ACC112 (cell line): Measurements from ENCODE around the gene LMCD1.

ENCODE experiments used
- H2AFZ ChIP-seq: fragments of 200-600 bp; sonication (generic); one replicate; pipeline ENCODE4 v1.6.0; 2017; ENCODE audit warnings: antibody characterized with exemption, low read length; ENCODE audit not compliant: unreplicated experiment
- H3K27ac ChIP-seq: fragments of 200-600 bp; sonication (generic); 2 replicates; pipeline ENCODE4 v1.5.1; 2014; ENCODE audit warnings: low read depth, mild to moderate bottlenecking, antibody characterized with exemption, low read length, moderate library complexity
- H3K27me3 ChIP-seq: fragments of 200-600 bp; sonication (generic); 2 replicates; pipeline ENCODE4 v1.6.1; 2014; ENCODE audit warnings: mild to moderate bottlenecking, antibody characterized with exemption, low read length, moderate library complexity, mixed read lengths; ENCODE audit not compliant: insufficient read depth
- H3K36me3 ChIP-seq: fragments of 200-600 bp; sonication (generic); 2 replicates; pipeline ENCODE4 v1.6.1; 2016; ENCODE audit warnings: mild to moderate bottlenecking, antibody characterized with exemption, low read length, moderate library complexity, mixed read lengths; ENCODE audit not compliant: insufficient read depth
- H3K4me1 ChIP-seq: fragments of 200-600 bp; sonication (generic); one replicate; pipeline ENCODE4 v1.6.1; 2016; ENCODE audit warnings: low read length, mixed read lengths; ENCODE audit not compliant: insufficient read depth, unreplicated experiment, control insufficient read depth
- H3K4me3 ChIP-seq: fragments of 200-600 bp; sonication (generic); 2 replicates; pipeline ENCODE4 v1.5.1; 2014; ENCODE audit warnings: mild to moderate bottlenecking, low read depth, low read length
- H3K79me2 ChIP-seq: fragments of 200-600 bp; sonication (generic); one replicate; pipeline ENCODE4 v1.6.0; 2016; ENCODE audit warnings: low read length; ENCODE audit not compliant: control insufficient read depth, unreplicated experiment, insufficient read depth

Gene LMCD1

GRCh38 chr3:8581373-8581772, 79.8 kb downstream of the LMCD1 start:
- H3K79me2 ChIP-seq, result no peaks in the 10 kb centered on the region
- no peak overlapping the region for H3K4me3 ChIP-seq
- no peaks in the 10 kb centered on the region for H3K36me3 ChIP-seq
- H3K4me1 ChIP-seq, result peaks cover 15% of the 10 kb centered on the region
- no peak overlapping the region for H2AFZ ChIP-seq
- no peaks in the 10 kb centered on the region for H3K27me3 ChIP-seq
- H3K27ac ChIP-seq, result no peak overlapping the region

- Histone ChIP-seq H3K36me3 (no peaks in the 10 kb centered on the region), H3K4me3 (no peak overlapping the region), H3K79me2 (no peaks in the 10 kb centered on the region), H3K27ac (no peak overlapping the region), H2AFZ (no peak overlapping the region), H3K4me1 (peaks cover 10% of the 10 kb centered on the region), H3K27me3 (no peaks in the 10 kb centered on the region)
These were observed 80.3 kb downstream of the LMCD1 start for GRCh38 chr3:8581806-8582445.

- Histone ChIP-seq H3K27me3 (no peaks in the 10 kb centered on the region), H3K4me1 (no peaks in the 10 kb centered on the region)
These were observed 83.0 kb downstream of the LMCD1 start for GRCh38 chr3:8584661-8585060.

GRCh38 chr3:8589880-8590556, 88.4 kb downstream of the LMCD1 start:
- no peak overlapping the region for H3K4me3 ChIP-seq
- H3K79me2 ChIP-seq, result no peaks in the 10 kb centered on the region
- no peaks in the 10 kb centered on the region for H3K4me1 ChIP-seq
- no peaks in the 10 kb centered on the region for H3K36me3 ChIP-seq
- no peak overlapping the region for H3K27ac ChIP-seq
- no peaks in the 10 kb centered on the region for H3K27me3 ChIP-seq
- H2AFZ ChIP-seq, result no peak overlapping the region

More at GRCh38 chr3:8584661-8585060, 83.0 kb downstream of the LMCD1 start:
- Histone ChIP-seq H2AFZ (no peak overlapping the region), H3K79me2 (no peaks in the 10 kb centered on the region), H3K4me3 (no peak overlapping the region), H3K27ac (no peak overlapping the region), H3K36me3 (no peaks in the 10 kb centered on the region)

- Histone ChIP-seq H3K27me3 (no peaks in the 10 kb centered on the region), H3K4me3 (no peak overlapping the region), H3K36me3 (no peaks in the 10 kb centered on the region), H2AFZ (no peak overlapping the region), H3K27ac (no peak overlapping the region), H3K79me2 (no peaks in the 10 kb centered on the region), H3K4me1 (no peaks in the 10 kb centered on the region)
These were observed 91.6 kb downstream of the LMCD1 start for GRCh38 chr3:8593021-8593827.

GRCh38 chr3:8595252-8595651, 93.6 kb downstream of the LMCD1 start:
- Histone ChIP-seq H3K36me3 (no peaks in the 10 kb centered on the region), H3K79me2 (no peaks in the 10 kb centered on the region), H2AFZ (no peak overlapping the region), H3K27me3 (peaks cover 2% of the 10 kb centered on the region; the same call in 1 of the 2 replicates), H3K4me1 (no peaks in the 10 kb centered on the region), H3K27ac (no peak overlapping the region), H3K4me3 (no peak overlapping the region)

- H3K79me2 ChIP-seq, result no peaks in the 10 kb centered on the region
- H3K36me3 ChIP-seq, result no peaks in the 10 kb centered on the region
- H3K27me3 ChIP-seq, result peaks cover 2% of the 10 kb centered on the region; the same call in 1 of the 2 replicates
- no peak overlapping the region for H3K4me3 ChIP-seq
- no peak overlapping the region for H3K27ac ChIP-seq
- no peaks in the 10 kb centered on the region for H3K4me1 ChIP-seq
- H2AFZ ChIP-seq, result no peak overlapping the region
These were observed 94.1 kb downstream of the LMCD1 start for GRCh38 chr3:8595695-8596115.

GRCh38 chr3:8596321-8597218, 94.9 kb downstream of the LMCD1 start:
- no peak overlapping the region for H3K4me3 ChIP-seq
- no peak overlapping the region for H2AFZ ChIP-seq
- H3K79me2 ChIP-seq, result no peaks in the 10 kb centered on the region
- no peaks in the 10 kb centered on the region for H3K4me1 ChIP-seq
- H3K27ac ChIP-seq, result no peak overlapping the region
- peaks cover 2% of the 10 kb centered on the region; the same call in 1 of the 2 replicates for H3K27me3 ChIP-seq
- H3K36me3 ChIP-seq, result no peaks in the 10 kb centered on the region

GRCh38 chr3:8597219-8597853, 95.7 kb downstream of the LMCD1 start:
- Histone ChIP-seq H3K27me3 (peaks cover 2% of the 10 kb centered on the region; the same call in 1 of the 2 replicates), H3K4me3 (no peak overlapping the region), H2AFZ (no peak overlapping the region), H3K36me3 (no peaks in the 10 kb centered on the region), H3K4me1 (no peaks in the 10 kb centered on the region), H3K27ac (no peak overlapping the region), H3K79me2 (no peaks in the 10 kb centered on the region)

GRCh38 chr3:8599146-8599545, 97.5 kb downstream of the LMCD1 start:
- no peaks in the 10 kb centered on the region for H3K36me3 ChIP-seq
- no peaks in the 10 kb centered on the region for H3K79me2 ChIP-seq
- H3K4me3 ChIP-seq, result no peak overlapping the region
- H3K27me3 ChIP-seq, result peaks cover 2% of the 10 kb centered on the region; the same call in 1 of the 2 replicates
- H3K4me1 ChIP-seq, result no peaks in the 10 kb centered on the region
- no peak overlapping the region for H3K27ac ChIP-seq
- no peak overlapping the region for H2AFZ ChIP-seq
